IgD-negative memory B cell (primary cell): ENCODE measurements around the gene KLHDC7A. TPM values are rescaled to one million over a fixed set of nuclear protein-coding genes. Genes with fewer than 3 reads are reported as not detected.

ENCODE experiments used
- H3K27ac Mint-ChIP-seq, 3 donors: one replicate each; pipeline ENCODE4 v1.8.0; 2020 to 2022; ENCODE audit warnings: mild to moderate bottlenecking in 3 of 3, mixed read lengths in 3 of 3, moderate library complexity in 1 of 3
- H3K27me3 Mint-ChIP-seq: one replicate; pipeline ENCODE4 v1.8.0; 2021; ENCODE audit warnings: mixed read lengths
- H3K36me3 Mint-ChIP-seq: one replicate; pipeline ENCODE4 v1.8.0; 2020; ENCODE audit warnings: mild to moderate bottlenecking, mixed read lengths
- H3K4me1 Mint-ChIP-seq, 3 donors: one replicate each; pipeline ENCODE4 v1.8.0; 2020 to 2022; ENCODE audit warnings: mixed read lengths in 3 of 3, mild to moderate bottlenecking in 1 of 3
- H3K4me3 Mint-ChIP-seq, 4 donors: one replicate each; pipeline ENCODE4 v1.8.0; 2020 to 2022; ENCODE audit warnings: mild to moderate bottlenecking in 4 of 4, mixed read lengths in 4 of 4, moderate library complexity in 3 of 4
- H3K9me3 Mint-ChIP-seq, 3 donors: one replicate each; pipeline ENCODE4 v1.8.0; 2020 to 2021; ENCODE audit warnings: mixed read lengths in 3 of 3, mild to moderate bottlenecking in 1 of 3
- polyA plus RNA-seq: library from polyadenylated mRNA; unstranded; fragments of 300-500 nt; fragmentation: Illumina TruSeq; gene quantifications from one replicate; pipeline ENCODE4 v1.2.3, GENCODE V29; 2021

KLHDC7A gene
- polyA plus RNA-seq, 1 donor from 2014 or later: not detected

- Mint-ChIP-seq H3K27me3 (peaks cover 10% of the 10 kb centered on the region), H3K4me1 (no peaks in the 10 kb centered on the region), H3K27ac (no peak overlapping the region), H3K4me3 (no peak overlapping the region), H3K36me3 (no peaks in the 10 kb centered on the region), H3K9me3 (peaks cover 0 to 1% (median 0%) of the 10 kb centered on the region in 3 donors)
Measured at GRCh38 chr1:18463984-18464664, 16.6 kb upstream of the KLHDC7A start.

- Mint-ChIP-seq H3K36me3 (no peaks in the 10 kb centered on the region), H3K27me3 (peaks cover 10% of the 10 kb centered on the region), H3K4me1 (no peaks in the 10 kb centered on the region), H3K27ac (no peak overlapping the region), H3K9me3 (peaks cover 0 to 1% (median 0%) of the 10 kb centered on the region in 3 donors), H3K4me3 (no peak overlapping the region)
Measured at GRCh38 chr1:18464665-18465050, 16.1 kb upstream of the KLHDC7A start.

- Mint-ChIP-seq H3K36me3 (no peaks in the 10 kb centered on the region), H3K27ac (no peak overlapping the region), H3K4me3 (no peak overlapping the region), H3K27me3 (peaks cover 8% of the 10 kb centered on the region), H3K4me1 (no peaks in the 10 kb centered on the region), H3K9me3 (peaks cover 0 to 1% (median 0%) of the 10 kb centered on the region in 3 donors)
Measured at GRCh38 chr1:18466676-18467075, 14.1 kb upstream of the KLHDC7A start.

GRCh38 chr1:18468570-18468969 is 12.2 kb upstream of the KLHDC7A start:
- Mint-ChIP-seq H3K27ac (no peak overlapping the region), H3K9me3 (peaks cover 0 to 1% (median 0%) of the 10 kb centered on the region in 3 donors), H3K4me1 (no peaks in the 10 kb centered on the region), H3K4me3 (no peak overlapping the region), H3K27me3 (peaks cover 8% of the 10 kb centered on the region), H3K36me3 (no peaks in the 10 kb centered on the region)

GRCh38 chr1:18469514-18469913 is 11.2 kb upstream of the KLHDC7A start:
- peaks cover 0 to 1% (median 0%) of the 10 kb centered on the region in 3 donors for H3K9me3 Mint-ChIP-seq
- H3K27me3 Mint-ChIP-seq: peaks cover 8% of the 10 kb centered on the region
- peaks cover 2% of the 10 kb centered on the region for H3K36me3 Mint-ChIP-seq

GRCh38 chr1:18470671-18471355 is 9.9 kb upstream of the KLHDC7A start:
- H3K27ac Mint-ChIP-seq: no peak overlapping the region
- peaks cover 2% of the 10 kb centered on the region for H3K36me3 Mint-ChIP-seq
- no peak overlapping the region for H3K4me3 Mint-ChIP-seq
- H3K27me3 Mint-ChIP-seq: peaks cover 11% of the 10 kb centered on the region
- H3K9me3 Mint-ChIP-seq: peaks cover 0 to 1% (median 0%) of the 10 kb centered on the region in 3 donors
- H3K4me1 Mint-ChIP-seq: no peaks in the 10 kb centered on the region

More at GRCh38 chr1:18469514-18469913, 11.2 kb upstream of the KLHDC7A start:
- H3K4me3 Mint-ChIP-seq: no peak overlapping the region
- H3K4me1 Mint-ChIP-seq: no peaks in the 10 kb centered on the region
- H3K27ac Mint-ChIP-seq: no peak overlapping the region

- peaks cover 0 to 2% (median 0%) of the 10 kb centered on the region in 3 donors for H3K4me1 Mint-ChIP-seq
Measured at GRCh38 chr1:18473195-18473815, 7.4 kb upstream of the KLHDC7A start.

GRCh38 chr1:18474559-18475175 is 6.1 kb upstream of the KLHDC7A start:
- Mint-ChIP-seq H3K36me3 (peaks cover 2% of the 10 kb centered on the region), H3K27ac (no peak overlapping the region), H3K9me3 (peaks cover 0 to 2% (median 0%) of the 10 kb centered on the region in 3 donors), H3K4me3 (peak overlapping the region in 1 of 4 donors; percentile 33), H3K4me1 (peaks cover 0 to 2% (median under 1%) of the 10 kb centered on the region in 3 donors), H3K27me3 (peaks cover 25% of the 10 kb centered on the region)

More at GRCh38 chr1:18473195-18473815, 7.4 kb upstream of the KLHDC7A start:
- Mint-ChIP-seq H3K27me3 (peaks cover 23% of the 10 kb centered on the region), H3K27ac (no peak overlapping the region), H3K4me3 (no peak overlapping the region), H3K9me3 (peaks cover 0 to 2% (median 0%) of the 10 kb centered on the region in 3 donors), H3K36me3 (peaks cover 2% of the 10 kb centered on the region)

GRCh38 chr1:18475234-18475905 is 5.4 kb upstream of the KLHDC7A start:
- Mint-ChIP-seq H3K9me3 (peaks cover 0 to 2% (median 0%) of the 10 kb centered on the region in 3 donors), H3K27ac (no peak overlapping the region), H3K27me3 (peaks cover 31% of the 10 kb centered on the region), H3K36me3 (peaks cover 2% of the 10 kb centered on the region), H3K4me3 (no peak overlapping the region), H3K4me1 (peaks cover 0 to 5% (median 3%) of the 10 kb centered on the region in 3 donors)

GRCh38 chr1:18479454-18479853 is 1.3 kb upstream of the KLHDC7A start:
- H3K9me3 Mint-ChIP-seq: peaks cover 0 to 2% (median 0%) of the 10 kb centered on the region in 3 donors
- H3K36me3 Mint-ChIP-seq: no peaks in the 10 kb centered on the region
- no peak overlapping the region for H3K27ac Mint-ChIP-seq
- peaks cover 0 to 5% (median 3%) of the 10 kb centered on the region in 3 donors for H3K4me1 Mint-ChIP-seq
- peaks cover 37% of the 10 kb centered on the region for H3K27me3 Mint-ChIP-seq
- no peak overlapping the region for H3K4me3 Mint-ChIP-seq

GRCh38 chr1:18481190-18481920 is 625 bp downstream of the KLHDC7A start:
- Mint-ChIP-seq H3K4me3 (peak overlapping the region in 1 of 4 donors; percentile 57), H3K4me1 (peaks cover 0 to 4% (median 3%) of the 10 kb centered on the region in 3 donors), H3K36me3 (no peaks in the 10 kb centered on the region), H3K27me3 (peaks cover 28% of the 10 kb centered on the region), H3K9me3 (peaks cover 0 to 1% (median 0%) of the 10 kb centered on the region in 3 donors), H3K27ac (peak overlapping the region in 1 of 3 donors; percentile 19)

GRCh38 chr1:18481921-18482701 is 1.4 kb downstream of the KLHDC7A start:
- no peaks in the 10 kb centered on the region for H3K36me3 Mint-ChIP-seq
- no peaks in the 10 kb centered on the region for H3K9me3 Mint-ChIP-seq
- no peak overlapping the region for H3K27ac Mint-ChIP-seq
- peaks cover 0 to 3% (median 3%) of the 10 kb centered on the region in 3 donors for H3K4me1 Mint-ChIP-seq
- H3K27me3 Mint-ChIP-seq: peaks cover 22% of the 10 kb centered on the region
- no peak overlapping the region for H3K4me3 Mint-ChIP-seq

- Mint-ChIP-seq H3K27ac (no peak overlapping the region), H3K36me3 (no peaks in the 10 kb centered on the region), H3K9me3 (peaks cover 0 to 2% (median 0%) of the 10 kb centered on the region in 3 donors), H3K4me1 (peaks cover 0 to 5% (median 3%) of the 10 kb centered on the region in 3 donors), H3K27me3 (peaks cover 22% of the 10 kb centered on the region), H3K4me3 (no peak overlapping the region)
Measured at GRCh38 chr1:18482721-18483425, 2.1 kb downstream of the KLHDC7A start.
